ENCODE measurements around the gene SESN3.
"Not testable (repeated sequence)": the region's sequence is repeated elsewhere in the genome, so short reads cannot be mapped to it uniquely, and the experiment has no call there.

Gene SESN3

GRCh38 chr11:95231127-95231880 is at the start of gene SESN3:
TSS of gene SESN3 (minus strand) at chr11:95231202. CDS start at chr11:95230860, 342 bp downstream.
- DNase-seq: peak; percentile 99

- DNase-seq: no peak
These were observed 49.2 kb upstream of the SESN3 start for GRCh38 chr11:95279921-95280868.

GRCh38 chr11:95277868-95278267 is 46.9 kb upstream of the SESN3 start:
- no peak for DNase-seq

GRCh38 chr11:95276139-95276538 is 45.1 kb upstream of the SESN3 start:
- no peak for DNase-seq

GRCh38 chr11:95273618-95274017 is 42.6 kb upstream of the SESN3 start:
- not testable (repeated sequence) for DNase-seq

- DNase-seq: no peak
These were observed 38.2 kb upstream of the SESN3 start for GRCh38 chr11:95269036-95269819.

- no peak for DNase-seq
These were observed 37.4 kb upstream of the SESN3 start for GRCh38 chr11:95268391-95268790.

- DNase-seq: no peak
These were observed 36.7 kb upstream of the SESN3 start for GRCh38 chr11:95267601-95268213.

- no peak for DNase-seq
These were observed 35.9 kb upstream of the SESN3 start for GRCh38 chr11:95266751-95267374.

- no peak for DNase-seq
These were observed 33.9 kb upstream of the SESN3 start for GRCh38 chr11:95264881-95265280.

- no peak for DNase-seq
These were observed 32.2 kb upstream of the SESN3 start for GRCh38 chr11:95262994-95263765.

GRCh38 chr11:95257456-95257971 is 26.5 kb upstream of the SESN3 start:
- no peak for DNase-seq

GRCh38 chr11:95256321-95256779 is 25.3 kb upstream of the SESN3 start:
- DNase-seq: peak; percentile 25

GRCh38 chr11:95255251-95256145 is 24.5 kb upstream of the SESN3 start:
- DNase-seq: no peak

- DNase-seq: no peak
These were observed 23.7 kb upstream of the SESN3 start for GRCh38 chr11:95254716-95255115.

GRCh38 chr11:95254131-95254704 is 23.2 kb upstream of the SESN3 start:
- peak; percentile 85 for DNase-seq

- DNase-seq: no peak
These were observed 22.1 kb upstream of the SESN3 start for GRCh38 chr11:95253141-95253540.

GRCh38 chr11:95252586-95252985 is 21.6 kb upstream of the SESN3 start:
- DNase-seq: no peak

- DNase-seq: not testable (repeated sequence)
These were observed 20.9 kb upstream of the SESN3 start for GRCh38 chr11:95251896-95252295.

Measured in CD4-positive, alpha-beta T cell treated with Interleukin-6 for 4 hours (primary cell).